Vagina (tissue), 2 donors: ENCODE measurements around the gene ZFYVE16.

Experiments used
- CTCF ChIP-seq, 3 experiments: fragments of 450-650 bp in 2 of 3; fragments of 200-600 bp in 1 of 3; sonication (generic) in 1 of 3; IDR thresholded peaks; one replicate each; pipeline ENCODE4 v1.5.1; 2017 to 2019; ENCODE audit warnings: antibody characterized with exemption in 3 of 3, mild to moderate bottlenecking in 2 of 3, moderate library complexity in 2 of 3
- POLR2A ChIP-seq, 2 donors: fragments of 450-650 bp; IDR thresholded peaks; one replicate each; pipeline ENCODE4 v1.6.1; 2017; ENCODE audit warnings: antibody characterized with exemption in 2 of 2, mild to moderate bottlenecking in 2 of 2, moderate library complexity in 2 of 2
- POLR2AphosphoS5 ChIP-seq, 2 donors: sonication (generic); formaldehyde crosslinking; IDR thresholded peaks; one replicate each; pipeline ENCODE4 v1.9.0; 2017; ENCODE audit warnings: antibody characterized with exemption in 2 of 2, mild to moderate bottlenecking in 2 of 2, low read depth in 1 of 2; ENCODE audit not compliant: insufficient read depth in 1 of 2

- TF ChIP-seq CTCF (IDR thresholded peaks at IDR 0.05): no peak
- no peak for TF ChIP-seq POLR2A (IDR thresholded peaks at IDR 0.05)
- TF ChIP-seq POLR2AphosphoS5 (IDR thresholded peaks at IDR 0.05; ENCODE audit: insufficient read depth in 1 of 2, low read depth in 1 of 2): no peak
These were observed 97.0 kb downstream of the ZFYVE16 start for GRCh38 chr5:80504833-80505232.
